SK-N-MC (cell line): ENCODE measurements around the gene GGN.

Source experiments
- EZH2 ChIP-seq: fragments of 200-600 bp; sonication (generic); IDR thresholded peaks from one replicate; pipeline ENCODE4 v1.6.1; 2017; ENCODE audit warnings: antibody characterized with exemption
- FOXP2 ChIP-seq: optimal IDR thresholded peaks from 2 replicates; pipeline ENCODE3; 2011; ENCODE audit warnings: mild to moderate bottlenecking, moderate library complexity; ENCODE audit not compliant: insufficient read depth; ENCODE audit errors: extremely low read length, control extremely low read depth
- POLR2AphosphoS5 ChIP-seq: IDR thresholded peaks from 2 replicates; pipeline ENCODE4 v1.6.1; 2012; ENCODE audit warnings: mild to moderate bottlenecking, low read depth, low read length, borderline replicate concordance

GRCh38 chr19:38411041-38411712 lies 23.3 kb upstream of the GGN start:
- TF ChIP-seq POLR2AphosphoS5 (no peak), EZH2 (no peak), FOXP2 (no peak)
